ENCODE measurements around the gene SMYD3.

DNA sequence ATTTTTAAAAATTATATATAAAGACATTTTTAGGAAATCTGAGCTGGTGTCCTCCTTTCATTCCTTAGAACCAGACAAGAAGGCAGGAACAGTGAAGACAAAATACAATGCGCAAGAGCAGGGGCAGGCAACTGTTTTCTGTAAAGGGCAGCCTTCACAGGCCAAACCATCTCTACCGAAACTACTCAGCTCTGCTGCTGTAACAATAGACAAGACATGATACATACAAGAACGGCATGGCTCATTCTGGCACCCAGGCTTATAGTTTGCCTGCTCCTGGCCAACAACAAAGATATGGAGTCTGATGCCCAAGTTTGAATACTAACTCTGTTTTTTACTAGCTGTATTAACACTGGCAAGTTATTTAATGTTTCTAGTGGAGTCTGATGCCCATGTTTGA is 232.0 kb downstream of the SMYD3 start:
- TF ChIP-seq POLR2A (IDR thresholded peaks at IDR 0.05), result no peak
- no peak for TF ChIP-seq CTCF (IDR thresholded peaks at IDR 0.05)
